ENCODE measurements around the gene CEMIP2.

DNA sequence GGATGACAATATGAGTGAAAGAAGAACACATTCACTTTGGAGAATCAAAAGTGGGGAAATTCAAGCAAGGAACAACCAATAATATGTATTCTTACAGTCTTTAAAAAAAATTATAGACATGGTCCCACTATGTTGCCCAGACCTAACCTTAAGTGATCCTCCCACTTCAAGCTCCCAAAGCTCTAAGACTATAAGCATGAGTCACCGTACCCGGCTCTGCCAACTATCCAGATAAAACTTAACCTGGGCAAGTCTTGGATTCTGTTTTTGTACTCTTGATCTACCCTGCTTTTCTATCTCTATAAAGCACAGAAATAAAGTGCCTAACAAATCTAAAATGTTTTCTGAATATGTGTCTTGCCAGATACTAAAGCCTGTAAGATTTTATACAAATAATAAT is 30.9 kb downstream of the CEMIP2 start:
- TF ChIP-seq, protein P1, sequence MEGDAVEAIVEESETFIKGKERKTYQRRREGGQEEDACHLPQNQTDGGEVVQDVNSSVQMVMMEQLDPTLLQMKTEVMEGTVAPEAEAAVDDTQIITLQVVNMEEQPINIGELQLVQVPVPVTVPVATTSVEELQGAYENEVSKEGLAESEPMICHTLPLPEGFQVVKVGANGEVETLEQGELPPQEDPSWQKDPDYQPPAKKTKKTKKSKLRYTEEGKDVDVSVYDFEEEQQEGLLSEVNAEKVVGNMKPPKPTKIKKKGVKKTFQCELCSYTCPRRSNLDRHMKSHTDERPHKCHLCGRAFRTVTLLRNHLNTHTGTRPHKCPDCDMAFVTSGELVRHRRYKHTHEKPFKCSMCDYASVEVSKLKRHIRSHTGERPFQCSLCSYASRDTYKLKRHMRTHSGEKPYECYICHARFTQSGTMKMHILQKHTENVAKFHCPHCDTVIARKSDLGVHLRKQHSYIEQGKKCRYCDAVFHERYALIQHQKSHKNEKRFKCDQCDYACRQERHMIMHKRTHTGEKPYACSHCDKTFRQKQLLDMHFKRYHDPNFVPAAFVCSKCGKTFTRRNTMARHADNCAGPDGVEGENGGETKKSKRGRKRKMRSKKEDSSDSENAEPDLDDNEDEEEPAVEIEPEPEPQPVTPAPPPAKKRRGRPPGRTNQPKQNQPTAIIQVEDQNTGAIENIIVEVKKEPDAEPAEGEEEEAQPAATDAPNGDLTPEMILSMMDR (IDR thresholded peaks at IDR 0.05; ENCODE audit: insufficient read depth, low read length) = no peak
- TF ChIP-seq SPI1 (IDR thresholded peaks at IDR 0.05; ENCODE audit: borderline replicate concordance, low read depth) (no peak), GABPA (IDR thresholded peaks at IDR 0.05; ENCODE audit: low read depth) (no peak), REST (IDR thresholded peaks at IDR 0.05; ENCODE audit: insufficient replicate concordance, low read depth) (no peak), POLR2AphosphoS5 (IDR thresholded peaks at IDR 0.05; ENCODE audit: low read depth) (no peak)

Measured in HL-60 (cell line).